LoVo (cell line): ENCODE data around the gene KCTD7.
"Not testable (repeated sequence)": the region's sequence is repeated elsewhere in the genome, so short reads cannot be mapped to it uniquely, and the experiment has no call there.

ENCODE experiments used
- DNase-seq: peaks from one replicate; pipeline ENCODE4 v3.0.0-alpha.2; 2016; ENCODE audit warnings: low spot score

Gene KCTD7

DNA sequence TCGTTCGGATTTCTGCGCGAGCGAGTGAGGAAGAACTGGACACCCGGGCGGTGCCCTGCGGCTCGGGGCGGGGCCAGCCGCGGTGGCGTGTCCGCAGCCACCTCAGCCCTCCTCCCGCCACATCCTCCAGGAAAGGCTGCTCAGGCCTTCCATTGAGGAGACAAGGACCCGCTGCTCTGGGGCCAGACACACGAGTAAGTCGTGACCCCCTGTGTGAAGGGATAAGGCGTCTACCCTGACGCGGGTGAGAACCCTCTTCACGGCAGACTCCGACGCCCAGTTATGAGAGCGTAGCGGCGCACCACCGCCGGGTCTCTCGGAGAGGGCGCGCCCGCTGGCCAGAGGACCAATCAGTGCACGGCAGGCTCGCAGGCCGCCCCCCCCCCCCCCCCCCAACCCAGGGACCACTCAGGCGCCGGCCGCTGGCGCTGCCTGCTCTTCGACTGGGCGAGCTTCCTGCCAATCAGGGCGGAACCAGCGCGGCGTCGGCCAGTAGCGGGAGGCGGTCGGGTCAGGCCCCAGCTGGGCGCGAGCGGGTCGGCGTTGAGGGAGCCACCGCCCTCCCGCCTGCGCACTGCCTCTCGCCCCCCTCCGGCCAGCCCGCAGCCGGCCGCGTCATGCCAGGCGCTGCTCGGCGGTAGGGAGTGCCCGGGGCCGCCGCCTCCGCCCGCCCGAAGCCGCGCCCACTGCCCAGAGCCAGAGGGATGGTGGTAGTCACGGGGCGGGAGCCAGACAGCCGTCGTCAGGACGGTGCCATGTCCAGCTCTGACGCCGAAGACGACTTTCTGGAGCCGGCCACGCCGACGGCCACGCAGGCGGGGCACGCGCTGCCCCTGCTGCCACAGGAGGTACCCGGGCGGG, at the start of gene KCTD7:
Gene KCTD7 (plus strand): TSS at position 521 of the 861 bp plus-strand sequence. CDS start 184 bp downstream, at position 705.
- DNase-seq = peak; percentile 100

GRCh38 chr7:66580380-66580779, 48.3 kb upstream of the KCTD7 start:
- not testable (repeated sequence) for DNase-seq

DNA sequence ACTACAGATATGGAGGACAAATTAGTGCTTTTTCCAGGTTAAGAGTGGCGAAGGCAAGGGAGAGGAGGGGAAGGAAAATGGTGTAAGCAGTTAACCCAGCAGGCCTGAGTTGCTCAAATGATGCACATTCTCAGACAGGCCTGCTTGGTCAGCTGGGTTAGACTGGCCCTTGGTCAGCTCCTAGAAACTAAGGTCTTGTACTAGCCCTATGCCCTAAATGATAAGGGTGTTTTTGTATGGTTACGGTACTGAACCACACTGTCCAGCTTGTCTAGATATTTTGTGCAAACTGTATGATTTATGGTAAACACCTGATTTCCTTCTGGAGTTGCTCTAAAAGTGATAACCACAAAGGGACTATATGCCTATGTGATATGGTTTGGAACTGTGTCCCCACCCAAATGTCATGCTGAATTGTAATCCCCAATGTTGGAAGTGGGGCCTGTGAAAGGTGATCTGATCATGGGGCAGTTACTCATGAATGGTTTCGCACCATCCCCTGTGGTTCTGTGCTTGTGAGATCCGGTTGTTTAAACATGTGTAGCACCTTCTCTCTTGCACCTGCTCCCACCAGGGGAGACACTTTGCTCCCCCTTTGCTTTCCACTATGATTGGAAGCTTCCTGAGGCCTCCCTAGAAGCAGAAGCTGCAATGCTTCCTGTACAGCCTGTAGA, 45.7 kb upstream of the KCTD7 start:
- not testable (repeated sequence) for DNase-seq

DNA sequence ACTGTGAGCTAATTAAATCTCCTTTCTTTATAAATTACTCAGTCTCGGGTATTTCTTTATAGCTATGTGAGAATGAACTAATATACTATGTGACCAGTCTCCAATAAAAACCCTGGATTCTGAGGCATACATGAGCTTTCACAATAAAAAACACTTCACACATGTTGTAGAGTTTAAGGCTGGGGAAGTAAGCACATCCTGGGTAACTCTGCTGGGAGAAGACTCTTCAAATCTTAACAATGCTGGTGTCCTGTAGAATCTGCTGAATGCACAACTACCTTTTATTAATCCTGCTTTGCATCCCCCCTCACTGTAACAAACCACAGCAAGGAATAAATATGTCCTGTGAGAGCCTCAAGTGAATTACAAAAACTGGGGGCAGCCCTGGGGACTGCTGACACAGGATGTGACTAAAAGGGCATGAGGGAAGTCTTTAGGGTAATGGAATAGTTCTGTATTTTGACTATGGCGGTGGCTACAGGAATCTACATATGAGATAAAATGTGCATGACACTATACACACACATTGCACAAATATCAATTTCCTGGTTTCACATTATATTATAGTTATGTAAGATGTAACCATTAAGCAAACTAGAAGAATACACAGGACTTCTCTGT, 45.1 kb upstream of the KCTD7 start:
- DNase-seq = no peak

GRCh38 chr7:66586181-66586580, 42.5 kb upstream of the KCTD7 start:
- no peak for DNase-seq

DNA sequence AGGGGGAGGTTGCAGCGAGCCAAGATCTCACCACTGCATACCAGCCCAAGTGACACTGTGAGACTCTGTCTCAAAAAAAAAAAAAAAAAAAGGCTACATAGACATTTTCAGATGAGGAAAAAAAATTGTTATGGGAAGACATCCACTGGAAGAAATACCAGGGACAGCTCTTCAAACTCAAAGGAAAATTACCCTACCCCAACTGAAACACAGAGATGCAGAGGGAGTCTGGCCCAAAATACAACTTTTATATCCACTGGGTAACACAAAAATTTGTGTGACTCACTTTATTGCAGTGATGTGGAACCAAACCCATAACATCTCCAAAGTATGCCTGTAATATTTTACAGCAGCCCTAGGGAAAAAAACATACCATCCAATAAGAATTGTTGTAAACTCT, 40.5 kb upstream of the KCTD7 start:
- not testable (repeated sequence) for DNase-seq

DNA sequence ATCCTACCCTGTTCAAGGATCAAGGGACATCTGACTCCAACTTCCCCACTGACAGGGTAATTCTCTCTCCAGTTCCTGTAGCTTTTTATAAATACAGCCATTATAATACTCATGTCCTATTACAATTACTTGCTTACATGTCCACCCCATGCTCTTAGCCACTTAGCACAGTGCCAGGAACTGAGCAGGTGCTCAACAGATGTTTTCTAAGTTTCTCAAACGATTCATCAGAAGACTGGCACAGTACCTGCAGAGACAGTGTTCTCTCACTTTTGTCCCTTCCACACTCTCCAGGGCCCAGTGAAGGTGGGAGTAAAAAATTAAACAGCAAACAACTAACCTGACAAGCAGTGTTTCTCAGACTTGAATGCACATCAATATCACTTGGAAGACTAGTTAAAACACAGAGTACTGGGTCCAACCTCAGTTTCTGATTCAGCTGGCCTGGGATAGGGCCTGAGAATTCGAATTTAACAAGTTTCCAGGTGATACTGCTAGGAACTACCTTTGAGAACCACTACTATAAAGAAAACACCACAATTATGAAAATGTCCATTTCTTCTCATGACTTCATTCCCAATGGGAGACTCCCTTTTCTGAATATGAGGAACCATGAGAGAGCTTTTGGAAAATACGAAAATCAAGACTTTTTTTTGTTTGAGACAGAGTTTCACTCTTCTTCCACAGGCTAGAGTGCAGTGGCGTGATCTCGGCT, 39.7 kb upstream of the KCTD7 start:
- DNase-seq = not testable (repeated sequence)

GRCh38 chr7:66590302-66591057, 38.2 kb upstream of the KCTD7 start:
- peak; percentile 35 for DNase-seq

- peak; percentile 42 for DNase-seq
Measured at GRCh38 chr7:66591058-66591798, 37.5 kb upstream of the KCTD7 start.

DNA sequence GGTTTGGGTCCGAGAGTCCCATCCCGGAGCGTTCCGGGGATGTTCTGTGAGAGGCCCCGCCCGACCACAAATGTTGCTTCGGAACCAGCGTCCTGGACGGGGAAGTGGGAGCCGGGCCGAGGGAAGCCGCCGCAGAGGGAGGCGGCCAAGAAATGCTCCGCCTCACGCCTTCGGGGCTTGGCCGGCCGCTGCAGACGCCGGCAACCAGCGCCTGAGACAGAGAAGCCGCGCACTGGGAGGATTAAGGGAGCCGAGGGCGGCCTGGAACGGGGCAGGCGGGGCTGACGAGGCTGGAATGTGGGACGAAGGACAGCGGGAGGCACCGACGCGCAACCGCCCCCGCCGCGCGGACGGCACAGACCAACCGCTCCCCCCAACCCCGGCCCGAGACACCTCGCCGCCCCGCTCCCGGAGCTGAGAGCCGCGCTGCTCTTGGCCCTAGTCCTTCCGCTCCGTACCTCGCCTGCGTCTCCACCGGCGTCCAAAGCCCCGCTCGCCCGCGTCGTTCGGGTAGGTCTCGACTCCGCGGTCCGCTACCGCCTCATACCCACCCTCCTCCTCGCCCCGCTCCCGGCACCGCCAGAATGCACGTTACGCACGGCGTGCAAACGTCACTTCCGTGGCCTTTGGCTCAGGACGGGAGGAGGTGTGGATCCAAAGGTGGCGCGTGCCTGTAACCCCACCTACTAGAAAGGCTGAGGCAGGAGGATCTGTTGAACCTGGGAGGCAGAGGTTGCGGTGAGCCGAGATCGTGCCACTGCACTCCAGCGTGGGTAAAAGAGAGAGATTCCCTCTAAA, 36.7 kb upstream of the KCTD7 start:
- DNase-seq = peak; percentile 95

GRCh38 chr7:66592597-66593146, 36.0 kb upstream of the KCTD7 start:
- DNase-seq = not testable (repeated sequence)

DNA sequence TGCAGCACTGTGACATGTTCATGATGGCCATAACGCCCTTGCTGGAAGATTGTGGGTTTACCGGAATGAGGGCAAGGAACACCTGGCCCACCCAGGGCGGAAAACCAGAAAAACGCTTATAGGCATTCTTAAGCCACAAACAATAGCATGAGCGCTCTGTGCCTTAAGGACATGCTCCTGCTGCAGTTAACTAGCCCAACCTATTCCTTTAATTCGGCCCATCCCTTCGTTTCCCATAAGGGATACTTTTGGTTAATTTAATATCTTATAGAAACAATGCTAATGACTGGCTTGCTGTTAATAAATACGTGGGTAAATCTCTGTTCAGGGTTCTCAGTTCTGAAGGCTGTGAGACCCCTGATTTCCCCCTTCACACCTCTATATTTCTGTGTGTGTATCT, 34.6 kb upstream of the KCTD7 start:
- DNase-seq = not testable (repeated sequence)

- no peak for DNase-seq
Measured at GRCh38 chr7:66597461-66597860, 31.2 kb upstream of the KCTD7 start.

- no peak for DNase-seq
Measured at GRCh38 chr7:66602159-66602558, 26.5 kb upstream of the KCTD7 start.

DNA sequence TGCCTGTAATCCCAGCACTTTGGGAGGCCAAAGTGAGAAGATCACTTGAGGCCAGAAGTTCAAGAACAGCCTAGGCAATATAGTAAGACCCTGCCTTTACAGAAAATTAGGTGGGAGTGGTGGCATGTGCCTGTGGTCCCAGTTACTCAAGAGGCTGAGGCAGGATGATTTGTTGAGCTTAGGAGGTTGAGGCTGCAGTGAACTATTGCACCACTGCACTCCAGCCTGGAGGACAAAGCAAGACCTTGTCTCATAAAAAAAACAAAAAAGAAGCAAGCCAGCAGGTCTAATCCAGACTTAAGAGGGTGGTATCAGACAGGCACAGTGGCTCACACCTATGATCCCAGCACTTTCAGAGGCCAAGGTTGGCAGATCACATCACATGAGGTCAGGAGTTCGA, 24.5 kb upstream of the KCTD7 start:
- DNase-seq = no peak

GRCh38 chr7:66606540-66607291, 22.0 kb upstream of the KCTD7 start:
- not testable (repeated sequence) for DNase-seq

DNA sequence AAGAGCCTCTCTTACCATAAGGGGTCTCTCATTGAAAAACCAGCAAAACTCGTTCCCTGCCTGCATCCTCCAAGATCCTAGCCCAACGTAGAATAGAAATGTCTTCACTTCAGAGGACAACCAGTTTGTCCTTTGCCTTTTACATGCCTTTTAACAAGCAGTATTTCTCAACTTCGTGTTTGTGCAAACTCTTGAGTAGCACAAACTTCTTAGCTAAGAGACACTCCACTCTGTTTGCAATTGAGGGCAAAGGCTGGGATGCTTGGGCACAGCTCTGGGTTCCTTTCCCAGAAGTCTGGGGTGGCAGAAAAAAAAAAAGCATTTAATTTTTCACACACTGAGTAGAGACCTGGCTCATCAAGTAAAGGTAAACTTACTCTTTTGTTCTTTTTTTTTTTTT, 19.5 kb upstream of the KCTD7 start:
- no peak for DNase-seq

GRCh38 chr7:66614596-66614995, 14.1 kb upstream of the KCTD7 start:
- DNase-seq = not testable (repeated sequence)

GRCh38 chr7:66615699-66616098, 13.0 kb upstream of the KCTD7 start:
- no peak for DNase-seq
